ENCODE data around the gene FXYD3.

The FXYD3 gene

DNA sequence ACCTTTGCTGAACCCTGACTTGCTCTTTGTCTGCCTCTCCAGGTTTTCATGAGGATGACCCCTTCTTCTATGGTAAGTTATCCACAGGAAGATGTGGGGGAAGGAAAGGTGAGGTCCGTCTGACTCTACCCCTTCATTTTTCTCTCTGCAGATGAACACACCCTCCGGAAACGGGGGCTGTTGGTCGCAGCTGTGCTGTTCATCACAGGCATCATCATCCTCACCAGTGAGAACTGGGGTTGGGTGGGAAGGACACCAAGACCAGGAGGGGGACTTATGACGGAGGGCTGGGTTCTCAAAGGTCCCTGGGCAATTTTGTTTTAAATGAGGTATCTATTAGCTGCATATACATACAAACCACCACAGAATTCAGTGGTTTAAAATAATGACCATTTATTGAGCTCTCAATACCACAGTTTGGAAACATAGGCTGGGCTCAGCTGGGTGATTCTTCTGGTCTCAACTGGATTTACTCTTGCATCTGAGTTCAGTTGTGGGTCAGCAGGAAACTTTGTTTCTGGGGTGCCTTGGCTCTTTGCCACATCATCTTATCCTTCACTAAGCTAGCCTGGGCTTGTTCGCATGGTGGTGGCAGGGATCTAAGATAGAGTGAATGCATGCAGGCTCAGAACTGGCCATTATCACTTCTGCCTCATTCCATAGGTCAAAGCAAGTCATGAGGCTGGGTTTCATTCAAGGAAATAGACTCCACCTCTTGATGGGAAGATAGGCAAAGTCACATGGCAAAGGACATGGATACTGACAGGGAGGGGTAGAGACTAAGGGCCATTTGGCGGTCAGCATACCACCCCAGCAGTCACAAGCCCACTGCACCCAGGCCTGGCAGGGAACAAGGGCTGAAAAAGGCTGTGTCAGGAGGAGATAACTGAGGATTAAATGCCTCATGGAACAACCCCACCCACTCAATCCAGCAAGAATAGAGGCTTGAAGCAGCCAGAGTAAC is 50.8 kb downstream of the FXYD3 start:
- DNase-seq, result no peak

DNA sequence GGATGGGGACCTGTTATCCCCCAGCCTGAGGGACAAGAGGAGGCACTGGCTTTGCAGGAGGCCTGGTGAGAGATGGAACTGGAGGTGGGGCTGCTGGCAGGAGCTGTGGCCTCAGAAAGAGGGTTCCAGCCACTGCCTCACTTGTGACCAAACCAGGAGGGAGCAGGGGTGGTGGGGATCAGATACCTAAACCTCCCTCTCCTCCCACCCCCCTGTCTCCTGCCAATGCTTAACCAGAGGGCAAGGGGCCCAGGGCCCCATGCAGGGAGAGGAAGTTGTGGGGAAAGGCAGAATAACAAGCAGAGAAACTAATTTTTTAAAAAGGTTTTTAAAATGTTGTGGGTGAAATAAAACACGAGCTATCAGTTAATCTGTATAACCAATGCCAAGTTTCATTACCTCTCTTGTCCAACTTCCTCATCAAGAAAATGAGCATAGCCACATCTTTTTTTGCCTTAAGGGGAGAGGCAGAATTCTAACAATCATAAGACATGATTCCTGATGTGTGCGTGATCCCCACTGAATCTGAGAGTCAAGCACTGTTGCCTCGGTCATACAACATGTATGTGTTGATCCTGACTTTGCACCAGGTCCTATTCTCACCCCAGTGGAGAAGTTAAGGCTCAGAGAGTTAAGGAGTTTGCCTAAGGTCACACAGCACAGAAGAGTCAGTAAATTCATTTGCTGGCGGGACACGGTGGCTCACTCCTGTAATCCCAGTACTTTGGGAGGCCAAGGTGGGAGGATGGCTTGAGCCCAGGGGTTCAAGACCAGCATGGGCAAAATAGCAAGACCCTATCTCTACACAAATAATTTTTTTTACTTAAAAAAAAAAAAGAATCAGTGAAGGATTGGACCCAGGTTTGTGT is 51.9 kb downstream of the FXYD3 start:
- no peak for DNase-seq

DNA sequence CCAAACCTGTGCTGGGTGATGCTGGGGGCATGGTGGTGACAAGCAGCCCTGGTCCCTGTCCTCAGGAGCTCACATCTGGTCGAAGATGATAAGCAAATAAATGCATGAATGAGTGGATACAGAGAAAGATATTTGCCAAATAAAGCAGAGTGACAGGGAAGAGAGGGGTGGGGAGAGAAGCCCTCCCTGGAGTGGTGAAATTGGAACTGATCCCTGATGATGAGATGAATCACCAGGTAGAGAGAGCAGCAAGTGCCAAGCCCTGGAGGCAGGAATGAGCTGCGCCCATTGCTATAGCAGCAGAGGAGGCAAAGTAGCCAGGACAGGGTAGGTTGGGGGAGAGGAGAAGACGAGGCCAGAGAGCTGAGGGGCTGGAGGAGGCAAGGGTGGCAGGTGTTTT is 52.6 kb downstream of the FXYD3 start:
- no peak for DNase-seq

DNA sequence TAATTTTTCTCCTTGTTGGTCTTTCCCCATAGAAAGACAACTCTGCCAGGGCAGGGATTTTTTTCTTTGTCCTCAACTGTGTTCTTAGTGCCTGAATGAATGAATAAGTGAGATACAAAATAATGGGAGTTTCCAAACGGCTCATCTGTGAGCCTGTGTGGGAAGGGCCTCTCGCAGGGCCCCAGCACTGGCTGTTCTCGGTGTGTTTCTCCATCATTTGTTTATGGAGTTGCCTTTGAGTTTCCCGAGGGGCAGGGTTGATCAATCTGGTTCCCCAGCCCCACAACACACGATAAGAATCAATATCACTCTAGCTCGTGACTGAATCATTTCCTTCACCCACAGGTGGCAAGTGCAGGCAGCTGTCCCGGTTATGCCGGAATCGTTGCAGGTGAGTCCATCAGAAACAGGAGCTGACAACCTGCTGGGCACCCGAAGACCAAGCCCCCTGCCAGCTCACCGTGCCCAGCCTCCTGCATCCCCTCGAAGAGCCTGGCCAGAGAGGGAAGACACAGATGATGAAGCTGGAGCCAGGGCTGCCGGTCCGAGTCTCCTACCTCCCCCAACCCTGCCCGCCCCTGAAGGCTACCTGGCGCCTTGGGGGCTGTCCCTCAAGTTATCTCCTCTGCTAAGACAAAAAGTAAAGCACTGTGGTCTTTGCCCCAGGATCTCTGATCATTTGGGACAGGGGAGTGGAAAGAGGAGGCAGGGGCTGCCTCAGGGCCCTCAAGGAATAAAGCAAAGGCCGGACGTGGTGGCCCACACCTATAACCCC is 53.8 kb downstream of the FXYD3 start:
- DNase-seq, result no peak

DNA sequence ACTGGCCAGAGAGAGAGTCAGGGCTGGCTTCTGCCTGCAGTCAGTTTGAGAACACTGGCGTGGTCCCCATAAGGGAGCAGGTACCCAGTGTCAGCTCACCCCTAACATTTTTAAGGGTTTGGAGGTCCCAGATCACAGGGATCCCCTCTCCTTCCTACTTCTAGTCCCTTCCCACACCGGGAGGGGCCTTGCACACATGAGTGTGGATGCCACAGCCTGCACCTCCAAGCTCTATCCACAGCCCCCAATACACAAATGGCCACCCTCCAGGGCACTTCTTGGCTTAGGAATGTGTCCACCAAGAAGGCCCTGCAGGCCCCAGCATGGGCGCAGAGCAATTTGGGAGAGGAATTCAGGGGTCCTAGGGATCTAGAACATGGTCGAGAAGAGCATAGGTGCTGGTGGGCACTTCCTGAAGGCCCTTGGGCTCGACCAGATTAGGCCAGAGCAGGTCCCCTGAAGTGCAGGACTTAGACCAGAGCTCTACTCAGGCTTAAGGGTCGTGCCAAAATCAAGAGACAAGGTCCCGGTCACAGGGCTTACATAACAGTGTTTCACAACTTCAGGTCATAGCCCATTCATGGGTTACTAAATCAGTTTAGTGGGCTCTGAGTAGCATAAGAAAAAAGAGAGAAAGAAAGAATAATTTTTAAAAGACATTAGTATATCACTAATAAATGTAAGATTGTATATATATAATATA is 54.9 kb downstream of the FXYD3 start:
- DNase-seq, result no peak

DNA sequence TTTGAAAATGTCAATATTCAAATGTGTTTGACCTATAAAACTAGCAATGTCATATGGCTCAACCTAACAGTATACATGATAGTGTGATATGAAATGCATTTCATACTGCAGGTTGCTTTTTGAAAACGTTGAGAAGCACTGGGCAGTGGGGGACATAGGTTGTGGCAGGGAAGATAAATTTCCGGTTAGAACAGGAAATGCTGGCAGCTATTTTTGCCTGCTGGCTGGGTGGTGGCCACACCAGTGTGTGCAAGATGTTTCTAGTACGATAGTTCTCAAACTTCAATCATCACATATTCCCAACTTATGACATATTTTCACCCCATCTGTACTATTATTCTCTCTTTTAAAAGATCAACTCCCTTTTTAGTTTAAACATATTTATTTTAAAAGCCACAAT is 56.1 kb downstream of the FXYD3 start:
- DNase-seq, result no peak
